ENCODE results near the gene GRIN1.
A peak's percentile ranks its signal among the peaks of the same experiment; 100 is the strongest.

GRIN1 gene

DNA sequence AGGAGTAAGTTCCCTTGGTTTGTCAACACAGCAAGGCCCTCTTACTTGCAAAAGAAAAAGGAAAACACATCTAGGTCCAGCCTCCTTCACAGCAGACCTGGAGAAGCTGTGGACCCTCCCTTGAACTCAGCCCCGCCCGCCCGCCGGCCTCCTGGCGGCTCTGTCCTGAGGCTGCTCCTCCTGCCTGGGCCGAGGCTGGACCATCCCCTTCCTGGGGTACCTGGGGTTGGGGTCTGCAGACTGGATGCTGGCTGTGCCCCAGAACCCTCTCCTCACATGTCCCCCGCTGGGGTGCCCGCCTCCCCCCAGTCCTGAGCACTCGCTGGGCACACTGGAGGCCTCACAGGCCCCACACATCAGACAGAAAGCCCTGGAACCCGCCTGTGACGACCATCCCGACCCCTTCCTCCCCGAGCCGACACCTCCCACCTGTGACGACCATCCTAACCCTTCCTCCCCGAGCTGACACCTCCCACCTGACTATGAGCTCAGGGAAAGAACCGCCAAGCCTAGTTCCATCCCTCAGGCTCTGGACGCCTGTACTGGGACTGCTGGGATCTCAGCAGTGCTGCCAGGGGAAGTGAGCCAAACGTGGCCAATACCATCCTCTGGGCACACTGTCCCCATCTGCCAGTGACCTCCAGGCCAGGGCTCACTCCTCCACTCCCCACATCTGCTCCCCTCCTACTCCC lies 40.1 kb downstream of the GRIN1 start:
- DNase-seq, result no peak
- ATAC-seq, result no peak

DNA sequence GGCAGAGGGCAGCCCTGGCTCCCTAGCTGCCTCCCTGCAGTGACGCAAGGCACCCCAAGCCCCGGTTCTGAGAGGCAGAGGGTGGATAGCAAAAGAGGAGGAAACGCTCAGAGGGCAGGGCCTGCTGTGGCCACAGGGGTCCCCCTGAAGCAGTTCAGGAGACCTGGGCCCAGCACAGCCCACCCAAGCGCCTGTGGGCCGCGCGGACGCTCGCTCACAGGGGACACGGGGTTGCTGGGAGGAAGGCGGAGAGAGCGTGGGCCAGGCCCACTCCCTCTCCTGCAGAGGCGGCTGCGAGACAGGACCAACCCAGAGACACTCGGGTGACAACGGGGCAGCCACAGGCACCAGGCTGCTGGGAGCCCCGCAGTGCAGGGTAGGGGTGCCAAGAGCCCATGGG lies 40.8 kb downstream of the GRIN1 start:
- ATAC-seq (no peak), DNase-seq (no peak)

DNA sequence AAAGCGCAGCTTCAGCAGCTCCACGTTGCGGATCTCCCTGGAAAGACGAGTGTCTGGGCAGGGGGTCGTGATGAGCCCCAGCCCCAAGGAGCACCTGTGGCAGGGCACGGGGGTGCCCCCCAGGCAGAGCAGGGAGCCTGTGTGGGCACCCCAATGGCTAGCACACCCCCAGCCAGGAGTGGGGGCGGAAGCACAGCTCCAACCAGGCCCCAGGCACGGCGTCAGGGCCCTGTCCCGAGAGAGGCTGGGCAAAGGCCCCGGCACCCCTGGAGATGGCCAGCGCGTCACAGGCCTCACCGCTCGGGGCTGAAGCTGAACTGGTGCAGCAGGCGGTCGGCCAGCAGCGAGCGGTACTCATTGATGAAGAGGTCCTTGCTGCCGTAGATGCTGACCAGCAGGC lies 41.5 kb downstream of the GRIN1 start:
- DNase-seq, result no peak
- ATAC-seq, result no peak

DNA sequence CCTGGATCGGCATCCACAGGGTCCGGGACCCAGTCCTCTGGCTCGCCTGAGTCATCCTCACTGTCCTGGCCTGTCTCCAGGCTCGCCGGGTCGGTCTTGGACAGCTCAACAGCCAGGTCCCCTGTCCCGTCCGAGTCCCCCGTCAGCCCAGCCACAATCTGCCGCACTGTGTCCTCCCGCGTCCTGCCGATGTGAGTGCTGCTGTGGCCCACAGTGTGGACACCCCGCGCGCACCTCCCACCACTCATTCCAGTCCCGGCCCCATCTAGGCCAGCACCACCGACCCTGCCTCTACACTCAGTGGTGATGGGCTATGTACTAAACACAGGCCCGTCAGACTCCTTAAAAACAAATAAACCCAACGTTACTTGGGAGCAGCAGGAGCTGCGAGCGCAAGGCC lies 42.7 kb downstream of the GRIN1 start:
- no peak for ATAC-seq

DNA sequence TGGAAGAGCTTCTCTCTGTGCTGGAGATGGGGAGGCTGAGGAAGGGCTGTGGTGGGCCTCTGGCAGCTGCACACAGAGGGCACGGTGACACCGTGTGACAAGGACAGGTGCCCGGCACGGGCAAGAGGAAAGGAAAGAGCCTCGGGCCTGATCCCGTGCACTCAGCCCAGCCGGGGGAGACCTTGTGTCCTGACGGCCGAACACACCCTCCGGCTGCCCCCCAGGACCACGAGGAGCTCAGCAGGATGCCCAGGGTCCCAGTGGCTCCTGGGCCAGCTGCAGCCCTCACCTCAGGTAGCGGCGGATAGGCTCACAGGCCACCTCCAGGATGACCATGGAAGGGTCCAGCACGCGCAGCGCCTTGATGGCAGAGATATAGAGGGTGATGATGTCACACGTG lies 43.9 kb downstream of the GRIN1 start:
- ATAC-seq (no peak), DNase-seq (no peak)

More for the DNA sequence above, 42.7 kb downstream of the GRIN1 start:
- no peak for DNase-seq

DNA sequence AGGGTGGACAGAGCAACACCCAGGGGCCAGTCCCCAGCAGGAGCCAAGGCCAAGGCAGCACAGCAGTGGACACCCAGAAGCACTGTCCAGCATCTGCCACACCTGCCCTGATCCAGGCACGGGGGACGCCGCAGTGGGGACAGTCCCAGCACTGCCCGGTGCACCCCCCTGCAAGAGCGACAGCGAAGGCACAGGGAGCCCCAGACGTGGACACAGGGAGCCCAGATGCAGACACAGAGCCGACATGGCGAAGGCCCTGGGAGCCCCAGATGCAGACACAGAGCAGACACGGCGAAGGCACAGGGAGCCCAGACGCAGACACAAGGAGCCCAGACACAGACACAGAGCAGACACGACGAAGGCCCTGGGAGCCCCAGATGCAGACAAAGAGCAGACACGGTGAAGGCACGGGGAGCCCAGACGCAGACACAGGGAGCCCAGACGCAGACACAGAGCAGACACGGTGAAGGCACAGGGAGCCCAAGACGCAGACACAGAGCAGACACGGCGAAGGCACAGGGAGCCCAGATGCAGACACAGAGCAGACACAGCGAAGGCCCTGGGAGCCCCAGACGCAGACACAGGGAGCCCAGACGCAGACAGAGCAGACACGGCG lies 45.1 kb downstream of the GRIN1 start:
- ATAC-seq, result no peak
- DNase-seq, result no peak

DNA sequence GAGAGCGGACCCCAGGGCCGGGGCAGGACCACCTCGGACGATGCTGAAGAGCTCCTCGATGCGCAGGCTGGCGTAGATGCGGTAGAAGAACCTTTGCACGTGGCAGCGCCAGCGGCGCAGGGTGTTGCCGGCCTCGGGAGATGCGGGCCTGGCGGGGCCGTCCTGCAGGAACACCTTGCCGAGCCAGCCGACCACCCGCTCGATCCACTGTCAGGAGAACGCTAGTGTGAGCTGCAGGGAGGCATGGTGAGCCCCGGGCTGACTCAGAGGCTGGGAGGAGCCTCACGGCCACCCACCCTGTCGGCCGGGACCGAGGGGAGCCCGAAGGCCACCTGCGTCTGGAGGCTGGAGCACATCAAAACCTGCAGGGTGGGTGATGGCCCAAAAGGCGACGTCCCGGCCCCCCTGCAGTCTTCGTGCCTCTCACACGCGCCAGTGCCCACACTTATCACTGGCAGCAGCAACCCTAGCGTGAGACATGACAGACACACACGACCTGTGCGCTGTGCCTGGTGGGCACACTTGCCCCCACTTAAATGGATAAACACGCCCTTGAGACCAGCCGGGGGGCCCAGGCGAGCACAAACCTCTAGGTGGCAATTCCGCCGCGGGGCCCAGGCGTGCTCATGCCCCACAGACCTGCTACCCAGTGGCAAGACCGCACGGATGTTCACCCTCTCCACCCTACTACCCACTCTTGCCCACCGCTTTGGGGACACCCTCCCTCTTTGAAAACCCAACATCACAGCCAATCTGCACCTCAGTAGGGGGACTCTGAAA lies 46.1 kb downstream of the GRIN1 start:
- no peak for DNase-seq

DNA sequence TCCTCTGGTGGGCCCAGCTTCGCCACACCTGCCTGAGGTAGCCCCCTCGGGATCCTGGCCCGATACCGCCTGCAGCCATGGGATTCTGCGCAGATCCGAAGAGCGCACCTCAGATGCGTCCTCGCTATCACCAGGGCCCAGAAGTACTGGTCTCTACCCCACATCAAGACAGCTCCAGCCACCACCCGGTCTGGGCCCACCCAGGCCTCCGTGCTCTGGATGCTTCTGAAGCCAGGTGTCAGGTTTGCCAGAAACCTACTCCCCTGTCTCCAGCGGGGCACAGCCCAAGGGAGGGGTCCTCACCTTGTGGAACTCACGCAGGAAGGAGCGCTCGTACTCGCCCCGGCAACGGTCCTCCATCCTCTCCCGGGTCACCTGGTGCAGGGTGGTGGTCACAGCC lies 47.0 kb downstream of the GRIN1 start:
- DNase-seq (no peak), ATAC-seq (no peak)

More for the DNA sequence above, 46.1 kb downstream of the GRIN1 start:
- ATAC-seq, result no peak

DNA sequence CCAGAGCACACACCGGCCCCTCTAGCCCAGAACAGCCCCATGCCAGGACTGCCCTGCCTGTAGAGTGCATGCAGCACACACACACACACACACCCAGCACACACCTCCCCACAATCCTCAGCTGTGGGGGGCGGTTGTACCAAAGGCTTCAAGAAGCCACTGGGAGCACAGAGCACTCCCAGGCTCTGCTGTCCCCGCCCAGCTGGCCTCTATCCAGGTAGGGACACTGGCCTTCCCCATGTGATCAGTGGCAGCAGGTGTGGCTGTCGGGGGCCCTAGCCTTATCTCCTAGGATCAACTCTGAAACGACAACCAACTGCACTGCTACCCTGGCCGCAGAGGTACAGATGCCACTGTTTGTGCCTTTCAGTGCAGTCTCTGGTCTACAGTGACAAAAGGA lies 47.4 kb downstream of the GRIN1 start:
- DNase-seq, result no peak
- ATAC-seq, result no peak

DNA sequence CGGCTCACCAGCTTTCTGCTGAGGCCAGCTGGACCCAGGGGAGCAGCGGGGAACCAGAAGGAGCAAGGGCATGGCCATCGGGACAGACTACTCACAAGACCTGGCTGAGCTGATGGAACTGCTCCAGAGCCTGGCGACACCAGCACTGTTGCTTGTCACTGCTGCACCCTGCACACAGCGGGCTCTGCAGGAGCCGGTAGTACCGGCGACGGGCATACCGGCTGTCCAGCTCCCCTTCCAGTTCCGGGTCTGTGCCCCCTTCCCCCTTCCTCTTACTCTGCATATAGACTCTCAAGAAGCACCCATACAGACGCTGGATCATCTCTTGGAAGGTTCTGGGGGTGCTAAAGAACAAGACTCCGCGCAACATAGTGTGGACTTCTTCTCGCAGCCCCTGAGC lies 48.4 kb downstream of the GRIN1 start:
- no peak for ATAC-seq
- DNase-seq, result no peak

DNA sequence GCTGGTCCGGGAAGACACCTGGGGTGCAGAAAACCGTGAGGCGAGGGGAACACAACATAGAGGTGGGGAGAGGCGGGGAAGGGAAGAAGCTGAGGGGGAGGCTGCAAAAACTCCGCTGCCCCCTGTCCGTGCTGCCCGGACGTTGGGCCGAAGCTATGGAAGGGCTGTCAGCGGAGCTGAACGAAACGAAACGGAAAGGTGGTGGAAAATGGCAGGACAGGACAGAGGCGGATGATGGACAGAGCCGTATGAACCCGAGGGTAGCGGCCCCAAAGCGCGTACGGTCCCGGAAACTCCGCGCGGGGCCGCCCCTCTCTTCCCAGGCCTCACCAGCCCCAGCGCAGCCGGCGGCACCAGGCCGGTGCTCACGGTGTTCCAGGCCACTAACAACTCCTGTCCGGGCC lies 49.1 kb downstream of the GRIN1 start:
- DNase-seq (no peak), ATAC-seq (peak; percentile 1)

DNA sequence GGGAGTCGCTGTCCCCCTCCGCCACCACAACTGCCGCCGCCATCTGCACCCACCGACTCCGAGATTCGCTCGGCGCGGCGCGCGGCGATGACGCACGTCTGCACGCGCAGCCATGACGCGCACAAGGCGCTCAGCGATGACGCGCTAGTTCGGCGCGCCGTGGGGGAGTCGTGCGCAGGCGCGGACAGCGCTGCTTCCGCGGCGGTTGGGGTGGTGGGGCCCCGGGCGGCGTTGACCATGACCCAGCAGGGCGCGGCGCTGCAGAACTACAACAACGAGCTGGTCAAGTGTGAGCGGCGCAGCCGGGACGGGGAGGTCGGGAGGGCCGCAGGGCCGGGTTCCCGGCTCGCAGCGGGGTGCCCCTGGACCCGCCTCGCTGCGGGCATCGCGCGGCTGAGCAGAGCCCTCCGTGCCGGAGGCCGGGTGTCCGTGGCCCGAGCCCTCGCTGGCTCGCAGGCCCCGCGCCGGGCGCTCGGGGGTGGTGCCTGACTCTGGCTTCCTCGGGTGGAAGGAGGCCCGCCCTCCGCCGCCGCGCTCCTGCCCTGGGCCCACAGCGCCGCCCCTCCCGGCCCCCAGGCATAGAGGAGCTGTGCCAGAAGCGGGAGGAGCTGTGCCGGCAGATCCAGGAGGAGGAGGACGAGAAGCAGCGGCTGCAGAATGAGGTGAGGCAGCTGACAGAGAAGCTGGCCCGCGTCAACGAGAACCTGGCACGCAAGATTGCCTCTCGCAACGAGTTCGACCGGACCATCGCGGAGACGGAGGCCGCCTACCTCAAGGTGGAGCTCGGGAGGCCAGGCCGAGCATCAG lies 49.7 kb downstream of the GRIN1 start, which contains the start of the genes ANAPC2 and SSNA1:
ANAPC2 (minus strand) TSS at position 71 of the 807 bp plus-strand sequence; CDS start at position 43, 28 bp downstream.
SSNA1 (plus strand) TSS at position 187 of the 807 bp plus-strand sequence; CDS start at position 238, 51 bp downstream.
- ATAC-seq (peak; percentile 82), DNase-seq (peak; percentile 97)

DNA sequence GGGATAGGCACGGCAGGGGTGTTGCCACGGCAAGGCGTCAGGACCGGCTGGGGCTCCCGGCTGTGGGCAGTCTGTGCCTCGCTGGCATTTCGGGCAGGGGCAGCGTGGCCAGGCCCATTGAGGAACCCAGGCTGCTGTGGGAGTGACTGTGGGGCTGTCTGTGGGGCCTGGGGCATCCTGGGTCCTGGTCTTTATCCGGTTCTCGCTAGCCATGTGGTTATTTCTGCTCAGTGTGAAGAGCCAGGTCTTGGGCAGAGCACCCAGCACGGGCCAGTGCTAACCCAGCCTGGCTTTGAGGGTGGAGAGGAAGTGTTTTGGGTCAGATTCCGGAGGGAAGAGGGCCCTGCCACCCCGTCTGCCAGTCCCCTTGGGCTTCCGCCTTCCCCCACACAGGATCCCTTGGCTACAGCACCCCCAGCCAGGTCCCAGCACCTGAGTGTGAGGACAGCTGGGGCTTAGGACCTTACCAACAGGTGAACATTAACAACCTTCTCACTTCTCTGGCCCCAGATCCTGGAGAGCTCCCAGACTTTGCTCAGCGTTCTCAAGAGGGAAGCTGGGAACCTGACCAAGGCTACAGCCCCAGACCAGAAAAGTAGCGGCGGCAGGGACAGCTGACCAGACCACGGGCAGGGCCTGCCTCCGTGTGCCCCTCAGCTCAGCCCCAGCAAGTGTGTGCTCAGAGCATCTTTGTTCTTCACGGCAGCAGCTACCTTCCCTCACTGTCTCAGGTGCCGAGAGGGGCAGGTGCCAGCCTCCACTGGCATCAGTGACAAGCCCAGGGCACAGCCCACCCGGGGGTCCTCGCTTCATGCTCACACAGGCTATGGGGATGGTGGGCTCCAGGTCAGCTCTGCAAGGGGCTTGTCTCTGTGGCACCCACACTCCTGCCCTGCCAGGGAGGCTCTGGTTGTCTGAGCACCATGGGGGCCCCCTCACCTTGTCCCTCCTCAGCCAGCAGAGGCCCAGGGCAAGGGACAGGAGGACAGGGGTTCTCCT lies 50.6 kb downstream of the GRIN1 start:
- DNase-seq, result no peak
- ATAC-seq, result no peak

DNA sequence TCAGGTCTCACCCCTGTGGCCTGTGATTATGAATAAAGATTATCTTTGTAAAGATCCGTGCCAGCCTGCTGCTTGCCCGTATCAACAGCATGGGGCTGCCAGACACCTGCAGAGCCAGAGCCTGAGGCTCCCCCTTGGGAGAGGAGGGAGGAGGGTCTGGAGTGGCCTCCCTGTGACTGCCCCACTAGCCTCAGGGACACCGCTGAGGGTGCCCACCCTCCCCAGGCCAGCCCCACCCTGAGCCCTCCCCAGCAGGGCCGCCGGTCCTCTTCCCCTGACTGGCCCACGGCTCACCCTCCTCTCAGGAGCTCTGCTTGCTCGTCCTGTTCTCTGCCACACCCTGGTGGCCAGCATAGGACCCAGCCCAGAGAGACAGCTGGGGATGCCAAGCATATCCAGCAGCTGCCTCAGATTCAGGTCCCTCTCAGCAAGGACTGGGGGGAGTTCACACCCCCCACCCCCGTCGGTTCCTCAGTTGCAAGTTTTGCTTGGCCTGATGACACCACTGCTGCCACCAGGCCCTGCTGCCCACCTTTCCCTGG lies 51.4 kb downstream of the GRIN1 start:
- ATAC-seq, result no peak

DNA sequence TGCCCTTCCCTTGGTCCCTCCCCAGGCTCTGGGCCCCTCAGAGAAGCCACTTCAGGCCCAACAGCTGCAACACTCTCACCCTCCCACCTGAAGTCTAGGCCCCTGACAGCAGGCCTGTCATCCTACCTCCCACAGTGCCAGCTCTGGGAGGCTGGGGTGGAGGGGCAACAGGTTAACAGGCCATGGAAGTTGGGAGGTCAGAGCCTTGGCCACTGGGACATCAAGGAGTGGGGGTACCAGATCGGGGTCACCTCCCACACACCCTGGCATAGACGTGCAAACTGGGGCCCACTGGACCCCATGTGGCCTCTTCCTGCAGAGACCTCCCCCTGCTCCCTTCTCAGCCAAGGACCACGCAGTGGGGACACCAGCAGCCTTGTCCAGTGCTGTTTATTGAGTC lies 52.3 kb downstream of the GRIN1 start:
- no peak for ATAC-seq
- DNase-seq, result no peak

More for the DNA sequence above, 51.4 kb downstream of the GRIN1 start:
- no peak for DNase-seq

DNA sequence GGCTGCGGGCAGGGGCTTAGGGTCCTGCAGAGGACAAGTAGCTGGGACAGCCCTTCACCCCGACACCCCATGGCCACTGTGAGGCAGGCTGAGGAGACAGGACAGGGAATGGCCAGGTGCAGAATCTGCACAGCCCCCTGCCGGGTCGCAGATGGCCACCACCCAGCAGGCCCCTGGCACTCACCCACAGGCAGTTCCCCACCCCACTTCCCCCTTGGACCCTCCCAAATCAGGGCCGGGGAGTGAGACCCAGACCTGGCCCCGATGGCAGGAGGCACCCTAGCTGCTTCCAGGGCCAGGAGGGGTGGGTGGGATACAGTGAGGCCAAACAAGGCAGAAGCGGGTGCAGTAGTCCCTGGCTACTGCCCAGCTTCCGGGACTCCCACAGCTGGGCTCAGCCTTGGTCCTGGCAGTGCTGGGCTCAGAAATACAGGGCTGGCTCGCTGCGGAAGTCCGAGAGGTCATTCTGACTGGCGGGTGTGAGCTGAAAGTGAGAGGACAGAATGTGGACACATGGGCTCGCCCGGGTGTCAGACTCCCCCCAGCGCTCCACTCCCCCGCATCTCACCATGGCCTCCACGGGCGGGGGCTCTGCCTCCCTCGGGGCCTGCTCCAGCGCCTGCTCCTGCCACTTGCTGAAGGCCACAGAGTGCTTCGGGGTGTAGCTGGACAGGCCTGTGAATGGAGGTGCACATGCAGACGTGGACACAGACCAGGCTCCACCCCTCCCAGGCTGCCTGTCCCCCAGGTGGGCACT lies 52.9 kb downstream of the GRIN1 start:
- ATAC-seq, result no peak
- DNase-seq, result no peak

DNA sequence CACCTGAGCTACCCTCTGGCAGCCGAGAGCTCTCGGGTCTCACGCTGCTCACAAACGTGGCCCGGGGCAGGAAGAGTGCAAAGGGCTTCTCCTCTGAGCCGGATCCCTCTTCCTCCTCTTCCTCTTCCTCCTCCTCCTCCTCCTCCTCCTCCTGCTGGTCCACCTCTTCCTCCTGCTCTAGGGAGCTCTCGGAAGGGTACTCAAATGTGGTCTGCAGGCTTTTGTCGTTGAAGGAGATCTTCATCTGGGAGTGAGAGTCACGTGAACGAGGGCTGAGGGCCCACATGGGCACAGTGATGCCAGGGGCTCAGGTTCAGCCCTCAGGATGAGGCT lies 53.5 kb downstream of the GRIN1 start:
- ATAC-seq, result no peak

DNA sequence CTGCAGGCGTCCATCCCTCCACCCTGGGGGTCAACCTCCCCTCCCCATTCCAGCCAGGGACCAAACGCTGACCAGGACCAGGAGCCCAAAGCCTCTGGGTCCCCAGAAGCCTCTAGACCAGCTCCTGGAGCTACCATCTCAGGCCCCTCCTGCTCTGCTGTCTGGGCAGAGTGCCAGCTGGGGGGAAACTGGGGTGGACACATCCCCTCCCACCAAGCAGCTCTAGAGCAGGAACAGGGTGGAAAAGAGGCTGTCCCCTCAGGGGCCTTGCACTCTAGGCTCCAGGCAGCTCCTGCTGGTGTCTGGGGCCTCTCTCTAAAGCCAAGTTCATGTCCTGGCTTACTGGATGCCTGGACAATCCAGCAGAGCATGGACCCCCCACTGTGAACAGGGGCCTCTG lies 53.9 kb downstream of the GRIN1 start:
- DNase-seq, result no peak

More for the DNA sequence above, 53.5 kb downstream of the GRIN1 start:
- no peak for DNase-seq

DNA sequence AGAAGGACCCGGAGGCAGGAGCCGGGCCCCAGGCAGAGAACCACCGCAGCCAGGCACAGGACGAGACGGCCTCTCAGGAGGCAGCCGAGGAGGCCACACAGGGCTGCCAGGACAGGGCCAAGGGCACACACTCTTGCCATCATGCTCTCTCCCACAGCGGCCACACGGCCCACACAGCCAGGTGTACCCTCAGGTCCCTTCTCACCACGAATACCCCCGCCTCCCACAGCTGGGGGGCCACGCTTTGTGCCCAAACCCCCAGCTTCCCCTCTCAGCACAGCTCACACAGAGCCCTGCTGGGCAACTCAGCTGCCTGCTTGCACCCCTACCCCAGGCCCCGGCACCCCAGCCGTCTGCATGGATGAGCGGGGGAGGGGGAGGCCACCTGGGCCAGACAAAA lies 54.8 kb downstream of the GRIN1 start:
- DNase-seq, result no peak
- ATAC-seq, result no peak

More for the DNA sequence above, 53.9 kb downstream of the GRIN1 start:
- ATAC-seq, result no peak

DNA sequence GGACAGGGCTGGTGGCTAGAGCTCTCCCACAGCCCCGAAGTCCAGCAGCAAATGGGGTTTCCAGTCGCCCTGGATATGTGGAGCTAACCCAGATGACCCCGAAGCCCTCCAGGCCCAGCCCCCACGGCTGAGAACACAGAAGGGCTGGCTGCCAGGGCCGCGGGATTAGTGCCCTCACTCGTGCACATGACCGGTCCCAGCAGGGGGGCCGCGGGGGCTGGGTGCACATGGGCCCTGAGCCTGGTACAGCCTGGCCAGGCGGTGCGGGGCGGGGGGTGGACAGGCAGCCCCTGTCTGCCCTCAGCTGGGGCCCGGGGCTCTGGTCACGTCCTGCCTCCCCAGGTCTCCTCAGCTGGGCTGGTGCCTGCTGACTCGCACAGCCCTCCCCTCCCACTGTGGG lies 55.4 kb downstream of the GRIN1 start:
- no peak for ATAC-seq
- DNase-seq, result no peak

Data from stimulated activated naive CD8-positive, alpha-beta T cell treated with anti-CD3 and anti-CD28 coated beads, Interleukin-15, Interleukin-2, amounts not matched to agents 100 U/mL and 50 U/mL, for 24 hours (primary cell).